ENCODE results near the gene AGR3.

DNA sequence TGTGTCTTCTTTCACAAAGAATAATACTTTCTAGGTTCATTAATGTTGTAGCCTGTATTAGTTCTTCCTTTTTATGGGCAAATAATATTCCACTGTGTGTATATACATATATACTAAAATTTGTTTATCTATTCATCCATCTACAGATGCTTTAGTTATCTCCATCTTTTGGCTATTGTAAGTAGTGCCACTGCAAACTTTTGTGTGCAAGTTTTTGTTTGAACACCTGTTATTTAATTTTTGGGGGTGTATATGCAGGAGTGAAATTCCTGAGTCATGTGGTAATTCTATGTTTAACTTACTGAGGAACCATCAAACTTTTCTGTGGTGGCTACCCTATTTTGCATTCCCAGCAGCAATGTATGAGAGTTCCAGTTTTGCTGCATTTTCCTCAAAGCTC lies 37.7 kb upstream of the AGR3 start:
- TF ChIP-seq, protein P1, sequence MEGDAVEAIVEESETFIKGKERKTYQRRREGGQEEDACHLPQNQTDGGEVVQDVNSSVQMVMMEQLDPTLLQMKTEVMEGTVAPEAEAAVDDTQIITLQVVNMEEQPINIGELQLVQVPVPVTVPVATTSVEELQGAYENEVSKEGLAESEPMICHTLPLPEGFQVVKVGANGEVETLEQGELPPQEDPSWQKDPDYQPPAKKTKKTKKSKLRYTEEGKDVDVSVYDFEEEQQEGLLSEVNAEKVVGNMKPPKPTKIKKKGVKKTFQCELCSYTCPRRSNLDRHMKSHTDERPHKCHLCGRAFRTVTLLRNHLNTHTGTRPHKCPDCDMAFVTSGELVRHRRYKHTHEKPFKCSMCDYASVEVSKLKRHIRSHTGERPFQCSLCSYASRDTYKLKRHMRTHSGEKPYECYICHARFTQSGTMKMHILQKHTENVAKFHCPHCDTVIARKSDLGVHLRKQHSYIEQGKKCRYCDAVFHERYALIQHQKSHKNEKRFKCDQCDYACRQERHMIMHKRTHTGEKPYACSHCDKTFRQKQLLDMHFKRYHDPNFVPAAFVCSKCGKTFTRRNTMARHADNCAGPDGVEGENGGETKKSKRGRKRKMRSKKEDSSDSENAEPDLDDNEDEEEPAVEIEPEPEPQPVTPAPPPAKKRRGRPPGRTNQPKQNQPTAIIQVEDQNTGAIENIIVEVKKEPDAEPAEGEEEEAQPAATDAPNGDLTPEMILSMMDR (IDR thresholded peaks at IDR 0.05), result no peak
- TF ChIP-seq POLR2AphosphoS5 (IDR thresholded peaks at IDR 0.05) (no peak), POLR2A (IDR thresholded peaks at IDR 0.05) (no peak), EP300 (IDR thresholded peaks at IDR 0.05) (no peak)

All from stomach (tissue), 4 donors.